Esophagus muscularis mucosa (tissue), 4 donors: Measurements from ENCODE around the gene ADAMTS7.

Experiments used
- CTCF ChIP-seq, 3 experiments: fragments of 200-600 bp in 2 of 3; fragments of 450-650 bp in 1 of 3; sonication (generic) in 2 of 3; IDR thresholded peaks; one replicate each; pipeline ENCODE4 v1.5.1; 2017 to 2019; ENCODE audit warnings: antibody characterized with exemption in 3 of 3, mild to moderate bottlenecking in 2 of 3, moderate library complexity in 1 of 3
- EP300 ChIP-seq: sonication (generic); formaldehyde crosslinking; IDR thresholded peaks from one replicate; pipeline ENCODE4 v1.6.1; 2017; ENCODE audit warnings: antibody characterized with exemption
- POLR2A ChIP-seq: fragments of 450-650 bp; IDR thresholded peaks from one replicate; pipeline ENCODE4 v1.6.1; 2017; ENCODE audit warnings: antibody characterized with exemption, moderate library complexity, mild to moderate bottlenecking, low read depth
- POLR2AphosphoS5 ChIP-seq, 2 donors: sonication (generic); formaldehyde crosslinking; IDR thresholded peaks; one replicate each; pipeline ENCODE4 v1.6.1; 2017; ENCODE audit warnings: antibody characterized with exemption in 2 of 2

GRCh38 chr15:78840661-78841375, 29.6 kb upstream of the ADAMTS7 start:
- TF ChIP-seq POLR2A (no peak), EP300 (no peak), CTCF (IDR thresholded peaks at IDR 0.05) (no peak), POLR2AphosphoS5 (IDR thresholded peaks at IDR 0.05) (no peak)
